HEK293T (cell line): ENCODE measurements around the gene RASGRP3.

Source experiments
- L3MBTL2 ChIP-seq: fragments of 450-650 bp; conservative IDR thresholded peaks from 2 replicates; pipeline ENCODE4 v1.6.1; 2016; ENCODE audit warnings: mild to moderate bottlenecking
- PKNOX1 ChIP-seq: fragments of 450-650 bp; IDR thresholded peaks from 2 replicates; pipeline ENCODE4 v1.6.1; 2016

- no peak for TF ChIP-seq L3MBTL2
- no peak for TF ChIP-seq PKNOX1
Observed at GRCh38 chr2:33511141-33511540, 34.7 kb downstream of the RASGRP3 start.
